ENCODE measurements around the gene SPSB4.
A peak's percentile ranks its signal among the peaks of the same experiment; 100 is the strongest.
"Not testable (repeated sequence)": the region's sequence is repeated elsewhere in the genome, so short reads cannot be mapped to it uniquely, and the experiment has no call there.

Gene SPSB4

DNA sequence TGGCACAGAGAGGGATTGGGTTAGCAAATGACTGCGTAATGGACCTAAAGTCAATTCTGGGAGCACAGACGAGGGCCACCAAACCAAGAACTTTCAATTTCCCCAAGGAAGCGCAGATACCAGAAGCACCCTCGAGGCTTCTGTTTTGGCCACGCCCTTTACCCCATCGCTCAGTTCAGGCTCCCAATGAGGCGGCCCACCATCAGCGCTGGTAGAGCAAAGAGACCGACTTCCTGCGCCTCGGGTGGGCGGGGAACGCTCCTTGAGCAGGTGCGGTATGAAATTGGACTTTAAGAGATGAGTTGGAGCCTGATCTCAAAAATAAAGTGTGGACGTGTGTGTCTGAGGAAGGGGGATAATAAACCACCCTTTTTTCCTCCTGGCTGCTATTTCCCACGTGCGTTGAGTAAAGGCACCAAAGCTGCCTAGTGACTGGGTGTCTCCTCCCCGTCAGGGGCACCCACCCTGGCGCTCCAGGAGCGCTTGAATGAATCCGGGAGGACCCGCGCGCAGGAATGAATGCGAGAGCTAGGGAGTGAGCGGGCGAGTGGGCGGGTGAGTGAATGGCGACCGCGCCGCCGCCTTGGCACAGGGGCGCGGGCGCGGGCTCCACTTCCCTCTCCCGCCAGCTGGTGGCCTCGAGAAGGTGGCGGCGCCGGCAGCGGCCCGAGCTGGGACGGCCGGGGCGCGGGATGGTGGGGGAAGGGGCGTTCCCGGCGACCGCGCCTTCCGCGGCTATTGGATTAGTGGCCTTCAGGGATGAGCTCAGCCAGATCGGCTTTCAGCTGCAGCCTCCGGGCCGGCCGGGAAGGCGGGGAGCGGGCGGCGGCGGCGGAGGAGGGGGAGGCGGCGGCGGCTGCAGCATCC, at the start of gene SPSB4:
TSS of gene SPSB4 (plus strand) at position 772 of the 867 bp plus-strand sequence. CDS start 14,758 bp downstream, outside the sequence.
- no peak for DNase-seq (ENCODE audit: low read depth)

DNA sequence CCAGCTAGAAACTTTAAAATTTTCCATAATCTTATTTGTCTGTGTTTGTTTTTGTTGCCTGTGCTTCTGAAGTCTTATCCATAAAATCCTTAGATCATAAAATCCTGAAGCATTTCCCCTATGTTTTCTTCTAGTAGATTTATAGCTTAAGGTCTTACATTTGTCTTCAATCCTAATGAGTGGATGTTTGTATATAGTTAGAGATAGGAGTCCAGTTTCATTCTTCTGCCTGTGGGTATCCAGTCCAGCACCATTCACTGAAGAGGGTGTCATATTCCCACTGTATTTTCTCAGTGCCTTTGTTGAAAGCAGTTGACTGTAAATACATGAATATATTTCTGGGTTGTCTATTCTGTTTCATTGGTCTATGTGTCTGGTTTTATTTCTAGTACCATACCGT, 44.8 kb upstream of the SPSB4 start:
- no peak for DNase-seq (ENCODE audit: low read depth)

DNA sequence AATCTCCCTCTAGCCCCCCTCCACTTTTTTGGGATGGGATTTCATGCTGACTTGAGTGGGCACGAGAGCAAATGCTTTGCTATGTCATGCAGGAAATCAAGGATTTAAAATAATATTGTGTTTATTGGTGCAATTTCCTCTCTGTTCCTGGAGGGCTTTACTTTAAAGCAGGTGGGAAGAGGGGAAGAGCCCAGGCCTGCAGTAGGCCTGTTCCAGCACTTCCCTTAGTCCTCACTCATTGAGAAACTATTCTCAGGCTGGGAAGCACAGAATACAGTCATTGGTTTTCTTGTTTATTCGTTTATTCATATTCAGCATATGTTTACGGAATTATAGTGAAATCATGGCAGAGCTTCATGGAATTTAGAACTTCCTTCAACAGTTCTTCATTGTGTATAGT, 41.7 kb upstream of the SPSB4 start:
- DNase-seq (ENCODE audit: low read depth), result no peak

DNA sequence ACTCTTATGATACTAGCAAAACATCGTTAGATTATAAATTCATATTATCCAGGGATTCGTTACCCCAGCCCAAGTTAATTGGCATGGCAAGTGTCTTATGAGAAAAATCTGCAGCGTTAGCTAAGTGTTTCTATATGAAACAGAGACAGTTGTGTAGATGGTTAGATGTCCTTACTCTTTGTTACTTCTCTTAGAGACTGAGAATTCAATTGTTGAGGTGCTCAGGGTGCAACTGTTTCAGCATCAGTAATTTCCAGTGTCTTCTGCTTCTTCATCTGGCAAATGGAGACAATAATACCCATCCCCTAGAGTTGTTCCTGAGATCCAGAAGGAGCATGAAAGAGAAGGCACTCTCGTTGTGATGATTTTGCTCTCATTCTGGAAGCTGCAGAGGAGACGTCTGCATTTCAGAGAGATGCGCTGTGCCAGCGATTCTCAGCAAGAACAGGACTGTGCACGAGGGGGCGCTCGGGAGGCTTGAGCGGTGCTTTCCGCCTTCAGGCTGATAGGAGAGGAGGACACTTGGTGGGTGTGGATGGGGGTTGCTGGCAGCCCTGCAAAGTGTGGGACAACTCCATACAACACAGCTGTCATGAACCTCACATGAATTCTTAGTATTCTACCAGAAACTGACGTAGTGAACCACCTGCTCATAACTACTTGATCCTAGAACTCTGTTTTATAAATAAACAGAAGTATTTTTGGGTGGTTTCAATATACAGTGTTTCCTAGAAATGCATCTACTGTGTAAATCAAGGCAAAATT, 39.7 kb upstream of the SPSB4 start:
- peak; percentile 35 for DNase-seq (ENCODE audit: low read depth)

DNA sequence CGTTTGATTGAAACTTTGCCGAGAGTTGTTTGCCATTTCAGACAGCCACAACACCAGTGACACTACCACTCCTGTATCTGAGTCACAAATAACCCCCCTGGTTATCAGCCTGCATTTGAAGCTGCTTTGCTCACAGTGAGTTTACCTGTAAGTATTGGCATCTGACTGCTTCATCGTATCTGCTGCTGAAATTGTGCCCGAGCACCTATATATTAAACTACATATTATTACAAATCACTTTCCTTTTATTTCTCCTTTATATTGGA, 39.2 kb upstream of the SPSB4 start:
- no peak for DNase-seq (ENCODE audit: low read depth)

DNA sequence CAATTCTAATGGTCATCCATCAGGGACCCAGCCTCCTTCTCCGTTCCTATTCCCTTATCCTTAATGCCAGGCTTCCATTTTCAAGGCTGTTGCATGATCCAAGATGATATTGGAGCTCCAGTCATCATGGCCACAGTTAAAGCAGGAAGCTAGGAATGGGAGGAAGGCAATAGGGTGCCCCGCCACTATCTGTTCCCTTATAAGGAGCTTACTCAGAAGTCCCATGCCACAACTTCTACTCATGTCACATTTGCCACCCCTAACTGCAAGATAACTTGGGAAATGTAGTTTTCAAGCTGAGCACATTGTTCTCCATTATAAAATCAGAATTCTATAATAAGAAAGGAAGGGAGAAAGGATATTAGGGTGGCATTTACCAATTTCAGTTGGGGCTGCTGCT, 38.6 kb upstream of the SPSB4 start:
- DNase-seq (ENCODE audit: low read depth), result no peak

DNA sequence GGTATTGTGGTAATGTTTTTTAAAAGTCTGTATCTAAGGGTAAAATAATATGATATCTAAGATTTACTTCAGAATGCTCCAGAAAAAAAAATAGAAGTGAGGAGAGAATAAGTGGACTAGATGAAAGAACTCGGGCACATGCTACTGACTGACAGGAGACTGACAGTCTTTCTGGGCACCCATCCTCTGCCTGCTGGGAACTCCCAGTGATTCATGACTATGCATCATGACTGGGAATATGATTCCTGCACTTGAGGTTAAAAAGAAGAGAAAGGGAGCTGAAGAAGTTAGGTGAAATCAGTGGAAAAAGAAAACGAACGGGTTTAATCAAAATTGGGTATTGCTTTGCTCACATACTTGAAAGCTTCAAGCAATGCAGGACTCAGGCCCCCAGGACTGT, 35.7 kb upstream of the SPSB4 start:
- no peak for DNase-seq (ENCODE audit: low read depth)

DNA sequence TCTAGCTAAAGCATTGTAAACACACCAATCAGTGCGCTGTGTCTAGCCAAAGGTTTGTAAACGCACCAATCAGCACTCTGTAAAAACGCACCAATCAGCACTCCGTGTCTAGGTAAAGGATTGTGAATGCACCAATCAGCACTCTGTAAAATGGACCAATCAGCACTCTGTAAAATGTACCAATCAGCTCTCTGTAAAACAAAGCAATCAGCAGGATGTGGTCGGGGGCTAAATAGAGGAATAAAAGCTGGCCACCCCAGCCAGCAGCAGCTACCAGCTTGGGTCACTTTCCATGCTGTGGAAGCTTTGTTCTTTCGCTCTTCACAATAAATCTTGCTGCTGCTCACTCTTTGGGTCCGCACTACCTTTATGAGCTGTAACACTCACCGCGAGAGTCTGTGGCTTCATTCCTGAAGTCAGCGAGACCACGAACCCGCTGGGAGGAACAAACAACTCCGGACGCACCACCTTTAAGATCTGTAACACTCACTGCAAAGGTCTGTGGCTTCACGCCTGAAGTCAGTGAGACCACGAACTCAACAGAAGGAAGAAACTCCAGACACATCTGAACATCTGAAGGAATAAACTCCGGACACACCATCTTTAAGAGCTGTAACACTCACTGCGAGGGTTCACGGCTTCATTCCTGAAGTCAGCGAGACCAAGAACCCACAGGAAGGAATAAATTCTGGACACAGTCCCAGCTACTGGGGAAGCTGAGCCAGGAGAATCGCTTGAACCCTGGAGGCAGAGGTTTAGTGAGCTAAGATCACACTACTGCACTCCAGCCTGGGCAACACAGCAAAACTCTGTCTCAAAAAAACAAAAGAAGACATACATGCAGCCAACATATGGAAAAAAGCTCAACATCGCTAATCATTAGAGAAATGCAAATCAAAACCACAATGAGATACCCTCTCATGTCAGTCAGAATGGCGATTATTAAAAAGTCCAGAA, 33.5 kb upstream of the SPSB4 start:
- not testable (repeated sequence) for DNase-seq (ENCODE audit: low read depth)

DNA sequence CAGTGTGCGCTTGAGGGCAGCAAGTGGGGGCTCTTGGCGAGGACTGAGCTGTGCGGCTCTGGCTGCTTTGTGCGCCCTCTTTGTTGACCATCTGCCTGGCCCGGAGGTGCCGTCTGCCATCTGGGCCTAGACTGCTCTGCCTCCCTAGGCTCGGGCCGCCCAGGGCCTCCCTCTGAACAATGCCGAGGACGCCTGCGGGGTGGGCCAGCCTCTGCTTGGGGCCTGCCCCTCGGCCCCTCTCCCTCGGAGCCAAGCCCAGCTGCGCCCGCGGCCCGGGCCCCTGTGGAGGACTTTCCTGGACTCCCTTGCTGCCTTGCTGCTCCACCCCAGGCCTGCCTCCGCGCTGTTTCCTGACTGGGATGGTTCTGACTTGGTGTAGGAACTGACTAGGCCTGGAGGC, 31.9 kb upstream of the SPSB4 start:
- no peak for DNase-seq (ENCODE audit: low read depth)

DNA sequence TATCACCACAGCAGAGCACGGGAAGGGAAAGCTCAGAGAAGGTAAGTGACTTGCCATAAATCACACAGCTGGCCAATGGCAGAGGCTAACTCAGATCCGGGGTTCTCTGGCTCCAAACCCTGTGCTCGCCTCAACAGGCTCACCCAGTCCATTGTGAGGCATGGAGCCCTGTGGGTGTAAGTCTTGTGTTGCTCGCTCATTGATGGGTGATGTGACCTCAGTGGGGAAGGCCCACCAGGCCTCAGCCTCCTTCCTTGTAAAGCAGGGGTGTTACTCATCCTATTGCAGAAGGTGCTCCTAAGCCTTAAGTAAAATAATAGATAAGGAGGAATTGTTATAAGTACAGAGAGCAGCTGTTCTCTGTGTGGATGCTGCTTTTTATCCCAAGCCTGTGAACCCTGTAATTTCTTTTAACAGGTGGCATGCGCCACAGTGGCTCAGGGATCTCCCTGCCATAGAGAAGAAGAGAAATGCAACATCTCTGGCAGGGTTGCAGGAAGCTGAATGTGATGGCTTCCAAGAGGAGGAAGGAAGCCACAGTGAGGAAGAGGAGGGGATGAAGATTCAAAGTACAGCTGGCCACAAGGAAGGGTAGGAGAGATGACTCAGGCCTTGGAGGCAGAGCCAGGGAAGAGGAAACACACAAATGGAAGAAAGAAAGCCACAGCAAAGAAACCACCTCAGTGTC, 30.9 kb upstream of the SPSB4 start:
- DNase-seq (ENCODE audit: low read depth), result no peak

DNA sequence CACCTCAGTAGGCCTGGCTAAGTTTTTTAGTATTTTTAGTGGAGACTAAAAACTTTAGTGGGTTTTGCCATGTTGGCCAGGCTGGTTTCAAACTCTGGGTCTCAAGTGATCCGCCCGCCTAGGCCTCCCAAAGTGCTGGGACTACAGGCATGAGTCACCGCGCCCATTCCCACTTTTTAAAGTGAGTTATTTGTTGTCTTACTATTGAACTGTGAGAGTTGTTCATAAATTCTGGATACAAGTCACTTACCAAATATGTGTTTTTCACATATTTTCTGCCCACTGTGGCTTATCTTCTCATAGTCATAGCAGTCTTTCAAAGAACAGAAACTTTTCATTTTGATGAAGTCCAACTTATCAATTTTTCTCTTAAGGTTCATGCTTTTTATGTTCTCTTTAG, 29.9 kb upstream of the SPSB4 start:
- DNase-seq (ENCODE audit: low read depth), result no peak

DNA sequence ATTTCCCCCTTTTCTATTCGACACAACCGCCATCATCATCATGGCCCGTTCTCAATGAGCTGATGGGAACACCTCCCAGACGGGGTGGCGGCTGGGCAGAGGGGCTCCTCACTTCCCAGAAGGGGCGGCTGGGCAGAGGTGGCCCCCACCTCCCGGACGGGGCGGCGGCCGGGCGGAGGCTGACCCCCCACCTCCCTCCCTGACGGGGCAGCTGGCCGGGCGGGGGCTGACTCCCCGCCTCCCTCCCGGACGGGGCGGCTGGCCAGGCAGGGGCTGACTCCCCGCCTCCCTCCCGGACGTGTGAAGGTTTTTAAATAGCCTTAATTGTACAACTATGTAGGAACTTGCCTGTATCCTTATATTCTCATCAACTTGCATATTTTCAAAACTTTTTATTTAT, 20.9 kb upstream of the SPSB4 start:
- no peak for DNase-seq (ENCODE audit: low read depth)

DNA sequence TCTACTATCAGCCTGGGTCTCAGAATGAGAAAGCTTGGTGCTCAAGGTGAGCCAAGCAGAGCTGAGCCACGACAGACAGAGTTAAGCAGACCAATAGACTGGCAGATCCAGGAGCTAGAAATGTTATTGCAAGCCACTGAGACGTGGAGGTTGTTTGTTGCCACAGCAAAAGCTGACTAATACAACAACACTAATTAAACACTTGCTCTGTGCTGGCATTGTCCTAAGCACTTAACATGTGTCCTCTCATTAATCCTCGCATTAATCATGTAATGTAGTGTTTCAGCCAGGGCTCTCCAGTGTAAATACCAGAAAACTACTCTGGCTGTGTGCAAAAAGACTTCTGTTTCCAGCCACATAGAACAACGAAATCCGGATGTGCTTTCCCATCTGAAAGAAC, 11.6 kb upstream of the SPSB4 start:
- no peak for DNase-seq (ENCODE audit: low read depth)

DNA sequence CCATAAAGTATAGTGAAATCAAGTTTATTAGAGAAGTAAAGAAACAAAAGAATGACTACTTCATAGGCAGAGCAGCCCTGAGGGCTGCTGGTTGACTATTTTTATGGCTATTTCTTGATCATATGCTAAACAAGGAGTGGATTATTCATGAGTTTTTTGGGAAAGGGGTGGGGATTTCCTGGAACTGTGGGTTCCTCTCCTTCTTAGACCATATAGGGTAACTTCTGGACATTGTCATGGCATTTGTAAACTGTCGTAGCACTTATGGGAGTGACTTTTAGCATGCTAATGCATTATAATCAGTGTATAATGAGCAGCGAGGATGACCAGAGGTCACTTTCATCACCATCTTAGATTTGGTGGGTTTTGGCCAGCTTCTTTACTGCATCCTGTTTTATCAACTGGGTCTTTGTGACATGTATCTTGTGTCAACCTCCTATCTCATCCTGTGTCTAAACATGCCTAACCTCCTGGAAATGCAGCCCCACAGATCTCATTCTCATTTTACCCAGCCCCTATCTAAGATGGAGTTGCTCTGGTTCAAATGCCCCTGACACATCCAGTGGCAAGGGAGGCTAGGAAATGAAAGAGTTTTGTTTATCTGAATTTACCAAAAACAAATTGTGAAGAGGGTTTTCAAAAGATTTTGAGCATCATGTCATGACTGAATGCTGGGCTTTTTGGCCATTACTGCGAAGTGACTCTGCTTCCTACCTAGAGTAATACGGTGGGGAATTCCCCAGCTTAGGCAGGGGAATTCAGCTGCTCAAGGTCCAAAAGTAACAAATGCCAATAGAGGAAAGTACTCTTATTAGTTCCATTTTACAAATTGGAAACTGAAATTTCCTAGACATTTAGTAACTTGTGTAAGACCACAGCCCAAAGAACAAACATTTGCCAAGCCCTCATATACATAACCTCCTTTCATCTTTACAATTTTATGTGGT, 6.2 kb upstream of the SPSB4 start:
- no peak for DNase-seq (ENCODE audit: low read depth)

DNA sequence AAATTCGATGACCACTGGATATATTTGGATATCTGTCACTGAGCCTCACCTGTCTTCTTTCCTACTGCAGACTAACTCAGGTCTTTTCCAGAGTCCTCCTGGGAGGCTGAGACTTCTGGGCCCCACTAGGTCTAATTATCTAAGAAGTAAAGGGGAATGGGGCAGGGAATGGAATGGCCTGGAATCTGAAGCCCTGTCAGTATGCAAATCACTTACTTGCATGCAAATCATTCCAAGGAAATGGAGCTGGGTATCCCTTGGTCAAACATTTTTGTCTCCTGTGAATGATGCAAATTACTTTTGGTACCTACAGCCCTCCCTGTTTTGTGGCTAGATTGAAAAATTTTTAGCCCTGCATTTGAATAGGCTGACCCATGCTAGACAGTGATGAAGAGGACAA, 5.3 kb upstream of the SPSB4 start:
- DNase-seq (ENCODE audit: low read depth), result no peak

DNA sequence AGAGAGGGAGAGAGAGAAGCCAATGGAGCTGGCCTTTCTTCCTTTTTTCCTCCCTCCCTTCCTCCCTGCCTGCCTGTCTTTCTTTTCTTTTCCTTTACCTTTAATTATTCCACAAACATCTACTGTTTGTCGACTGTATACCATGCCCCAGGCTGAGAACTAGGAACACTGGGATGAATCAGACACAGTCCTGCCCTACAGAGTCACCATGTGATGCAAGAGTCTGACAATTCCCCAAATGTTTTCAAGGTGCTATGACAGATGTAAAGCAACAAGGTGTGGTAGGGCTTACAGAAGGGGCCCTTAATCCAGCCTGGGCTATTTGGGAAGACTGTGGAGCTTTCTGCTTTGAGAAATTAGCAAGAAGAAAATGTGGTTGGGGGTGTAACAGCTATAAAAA, 4.0 kb upstream of the SPSB4 start:
- DNase-seq (ENCODE audit: low read depth), result no peak

DNA sequence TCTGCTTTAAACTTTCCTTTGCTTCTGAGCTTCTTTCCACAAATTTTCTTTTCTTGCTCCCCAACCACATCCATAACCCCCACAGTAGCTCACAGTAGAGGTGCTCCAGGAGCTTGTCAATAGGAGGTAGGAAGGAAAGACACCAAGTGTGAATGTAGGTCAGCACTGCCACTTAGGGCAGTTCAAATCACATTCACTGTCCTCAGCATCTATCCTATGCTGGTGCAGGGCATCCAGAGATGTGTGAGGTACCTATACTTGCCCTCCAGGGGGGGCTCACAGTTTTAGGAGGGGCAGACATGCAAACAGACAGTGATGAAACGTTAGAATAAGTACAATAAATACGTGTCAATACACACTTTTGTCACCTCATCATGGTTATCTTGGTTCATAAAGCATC, 1.5 kb upstream of the SPSB4 start:
- DNase-seq (ENCODE audit: low read depth), result no peak

DNA sequence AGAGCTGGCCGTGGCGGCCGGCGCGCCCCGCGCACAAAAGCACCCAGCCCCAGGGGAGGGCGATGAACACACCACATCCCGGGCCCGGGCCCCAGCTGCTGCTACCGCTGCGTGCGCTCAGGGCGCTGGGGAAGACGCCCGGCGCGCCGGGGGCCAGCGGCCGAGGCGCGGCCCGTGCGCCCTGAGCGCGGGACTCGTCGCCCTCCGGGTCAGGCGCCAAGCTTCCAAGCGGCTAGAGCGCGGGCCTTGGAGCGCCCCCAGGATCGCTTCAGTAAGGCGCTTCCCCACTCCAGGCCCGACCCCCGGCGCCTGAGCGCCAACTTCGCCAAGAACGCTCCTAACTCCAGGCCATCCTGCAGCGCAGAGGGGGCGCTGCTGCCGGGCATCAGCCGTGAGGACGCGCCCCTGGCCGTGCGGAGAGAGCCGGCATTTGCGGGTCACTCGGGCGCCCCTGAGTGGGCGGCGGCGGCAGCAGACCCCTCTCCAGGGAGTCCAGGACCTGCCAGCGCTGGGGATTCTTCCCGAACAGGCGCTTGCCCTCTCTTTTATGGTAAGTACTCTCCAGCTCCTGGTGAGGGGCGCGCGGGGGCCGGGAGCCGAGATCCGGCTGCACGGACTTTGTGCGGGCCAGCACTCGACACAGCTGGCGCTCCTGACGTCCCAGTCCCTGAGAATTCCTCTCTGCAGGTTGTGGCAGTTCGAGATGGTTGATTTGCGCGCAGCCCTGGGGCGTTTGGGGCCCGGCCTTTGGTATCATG, 475 bp downstream of the SPSB4 start:
- DNase-seq (ENCODE audit: low read depth), result no peak

DNA sequence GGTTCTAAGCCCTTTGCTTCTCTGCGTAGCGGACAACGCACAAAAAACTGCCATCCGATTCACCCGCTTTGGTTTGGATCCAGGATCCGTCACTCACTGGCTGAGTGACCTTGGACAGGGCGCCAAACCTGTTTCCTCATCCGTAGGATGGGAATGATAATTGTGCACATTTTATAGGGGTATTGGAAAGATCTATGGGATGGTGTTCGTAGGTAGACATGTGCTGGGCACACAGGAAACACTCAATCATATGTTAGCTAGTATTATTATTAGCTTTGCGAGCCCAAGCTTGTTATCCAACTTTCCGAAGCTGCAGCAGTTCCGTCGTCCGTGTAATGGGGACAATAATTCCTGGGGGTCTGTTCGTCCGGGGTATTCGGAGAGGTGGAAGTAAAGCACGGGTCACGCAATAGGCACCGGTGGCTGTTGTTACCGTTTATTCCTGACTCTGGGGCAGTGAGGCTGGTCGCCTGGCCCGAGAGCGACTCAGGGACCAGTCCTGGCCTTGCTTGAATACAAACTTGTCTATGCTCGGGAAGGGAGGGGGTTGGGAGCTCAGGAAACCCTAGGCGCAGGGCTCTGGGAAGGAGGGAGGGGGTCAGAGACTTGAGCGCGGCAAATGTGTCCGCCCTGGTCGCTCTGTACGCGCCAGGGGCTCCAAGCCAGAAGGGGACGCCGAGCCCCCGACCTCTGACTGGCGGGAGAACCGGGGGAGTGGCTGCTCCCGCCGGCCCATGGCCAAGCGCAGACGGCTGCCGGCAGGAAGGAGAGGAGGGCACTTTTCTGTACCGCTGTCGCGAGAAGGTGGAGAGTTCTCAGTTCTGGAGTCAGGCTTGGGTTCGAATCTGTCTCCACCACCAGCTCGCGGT, 1.3 kb downstream of the SPSB4 start:
- DNase-seq (ENCODE audit: low read depth), result no peak
